Upper lobe of left lung (tissue), 6 donors: ENCODE data around the gene SLC9A8. TPM values are rescaled to one million over a fixed set of nuclear protein-coding genes. Genes with fewer than 3 reads are reported as not detected.

Source experiments
- ATAC-seq, 2 donors: fragments of 200-7000 bp; cut with Tn5 transposase; one replicate each; pipeline ENCODE4 v1.9.1; 2022; ENCODE audit warnings: mild to moderate bottlenecking in 2 of 2, moderate library complexity in 2 of 2; ENCODE audit not compliant: low FRiP score in 2 of 2
- DNase-seq, 2 donors: peaks; one replicate each; pipeline ENCODE4 v3.0.0-alpha.2; 2019 to 2020
- H3K27ac ChIP-seq, 4 donors: fragments of 200-600 bp; sonication (generic); one replicate each; pipeline ENCODE4 v1.5.1; 2016 to 2019
- H3K27me3 ChIP-seq, 4 donors: fragments of 200-600 bp; sonication (generic); one replicate each; pipeline ENCODE4 v1.5.1; 2017 to 2019
- H3K36me3 ChIP-seq, 4 donors: fragments of 200-600 bp; sonication (generic); one replicate each; pipeline ENCODE4 v1.5.1; 2016 to 2019
- H3K4me1 ChIP-seq, 4 donors: fragments of 200-600 bp; sonication (generic); one replicate each; pipeline ENCODE4 v1.5.1; 2018 to 2019
- H3K4me3 ChIP-seq, 4 donors: fragments of 200-600 bp; sonication (generic); one replicate each; pipeline ENCODE4 v1.5.1; 2017 to 2019; ENCODE audit warnings: mild to moderate bottlenecking in 2 of 4, moderate library complexity in 1 of 4
- H3K9me3 ChIP-seq, 4 donors: fragments of 200-600 bp; sonication (generic); one replicate each; pipeline ENCODE4 v1.5.1; 2018 to 2019
- CTCF ChIP-seq, 6 experiments: fragments of 450-650 bp in 4 of 6; fragments of 200-600 bp in 2 of 6; sonication (generic) in 2 of 6; IDR thresholded peaks; one replicate each; pipeline ENCODE4 v1.5.1; 2016 to 2019; ENCODE audit warnings: antibody characterized with exemption in 6 of 6
- EP300 ChIP-seq, 4 donors: sonication (generic); formaldehyde crosslinking; IDR thresholded peaks; one replicate each; pipeline ENCODE4 v1.5.1; 2017; ENCODE audit warnings: antibody characterized with exemption in 4 of 4, control low read depth in 2 of 4
- POLR2A ChIP-seq, 4 donors: fragments of 450-650 bp; IDR thresholded peaks; one replicate each; pipeline ENCODE4 v1.5.1; 2016 to 2017; ENCODE audit warnings: antibody characterized with exemption in 4 of 4, mild to moderate bottlenecking in 2 of 4
- POLR2AphosphoS5 ChIP-seq, 2 donors: sonication (generic); formaldehyde crosslinking; IDR thresholded peaks; one replicate each; pipeline ENCODE4 v1.5.1; 2017; ENCODE audit warnings: antibody characterized with exemption in 2 of 2
- WGBS, 2 donors: methylation state at CpG; one replicate each; pipeline ENCODE4 v1.1.5; 2017 to 2018; 5-methylcytosine and 5-hydroxymethylcytosine counted together
- total RNA-seq, 6 donors: library from RNA; depleted of rRNA in 4 of 6; stranded (reverse); fragments of >200 nt in 4 of 6; gene quantifications; one replicate each; pipeline versions ENCODE4 v1.1.0 to v1.2.1, GENCODE V29; 2016 to 2021
- donor health status: DM: no; HTN: no; CAD: no; lungs with moderate emphysema.
- donor health status: DM: no; HTN: yes; CAD: no; lungs with severe emphysema.

Gene SLC9A8
- total RNA-seq, 6 donors from 2014 or later, result 13.2 to 19.6 (median 17.2) TPM

DNA sequence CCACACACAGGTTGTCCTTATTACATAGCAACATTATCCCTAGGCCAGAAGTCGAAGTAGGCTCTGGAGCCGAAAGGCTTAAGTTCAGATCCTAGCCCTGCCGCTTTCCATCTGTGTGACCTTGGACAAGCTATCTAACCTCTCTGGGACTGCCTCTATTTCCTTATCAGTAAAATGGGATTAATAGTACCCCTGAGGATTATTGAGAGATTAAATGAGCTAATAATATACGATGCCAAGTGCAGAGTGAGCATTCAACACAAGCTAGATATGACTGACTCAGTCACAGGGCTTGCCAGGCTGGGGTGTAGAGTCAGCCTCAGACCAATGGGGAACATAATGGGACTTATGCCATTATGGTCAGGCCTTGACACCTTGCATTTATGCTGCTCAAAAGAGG is 111.6 kb downstream of the SLC9A8 start:
- Histone ChIP-seq H3K27me3 (no peaks in the 10 kb centered on the region), H3K4me3 (no peak overlapping the region), H3K4me1 (peaks cover 0 to 12% (median 5%) of the 10 kb centered on the region in 4 donors), H3K27ac (no peak overlapping the region), H3K9me3 (no peaks in the 10 kb centered on the region), H3K36me3 (no peaks in the 10 kb centered on the region)
- 86 to 98% methylated on average over 4 of the region's 4 CpGs for WGBS, 2 donors
- DNase-seq (no peak), ATAC-seq (no peak)
- no peak for TF ChIP-seq EP300 (IDR thresholded peaks at IDR 0.05)
- no peak for TF ChIP-seq POLR2A (IDR thresholded peaks at IDR 0.05)
- TF ChIP-seq POLR2AphosphoS5 (IDR thresholded peaks at IDR 0.05), result no peak
- no peak for TF ChIP-seq CTCF (IDR thresholded peaks at IDR 0.05)

- no peak overlapping the region for H3K27ac ChIP-seq
- no peak overlapping the region for H3K4me3 ChIP-seq
- DNase-seq (no peak), ATAC-seq (no peak)
- 69% methylated on average over 2 of the region's 2 CpGs for WGBS, 2 donors
- peaks cover 0 to 13% (median 5%) of the 10 kb centered on the region in 4 donors for H3K4me1 ChIP-seq
- no peaks in the 10 kb centered on the region for H3K9me3 ChIP-seq
- no peak for TF ChIP-seq EP300 (IDR thresholded peaks at IDR 0.05)
- no peak for TF ChIP-seq CTCF (IDR thresholded peaks at IDR 0.05)
- TF ChIP-seq POLR2AphosphoS5 (IDR thresholded peaks at IDR 0.05), result no peak
- no peak for TF ChIP-seq POLR2A (IDR thresholded peaks at IDR 0.05)
- H3K36me3 ChIP-seq, result no peaks in the 10 kb centered on the region
- H3K27me3 ChIP-seq, result no peaks in the 10 kb centered on the region
Observed at GRCh38 chr20:49925901-49926454, 113.3 kb downstream of the SLC9A8 start.

DNA sequence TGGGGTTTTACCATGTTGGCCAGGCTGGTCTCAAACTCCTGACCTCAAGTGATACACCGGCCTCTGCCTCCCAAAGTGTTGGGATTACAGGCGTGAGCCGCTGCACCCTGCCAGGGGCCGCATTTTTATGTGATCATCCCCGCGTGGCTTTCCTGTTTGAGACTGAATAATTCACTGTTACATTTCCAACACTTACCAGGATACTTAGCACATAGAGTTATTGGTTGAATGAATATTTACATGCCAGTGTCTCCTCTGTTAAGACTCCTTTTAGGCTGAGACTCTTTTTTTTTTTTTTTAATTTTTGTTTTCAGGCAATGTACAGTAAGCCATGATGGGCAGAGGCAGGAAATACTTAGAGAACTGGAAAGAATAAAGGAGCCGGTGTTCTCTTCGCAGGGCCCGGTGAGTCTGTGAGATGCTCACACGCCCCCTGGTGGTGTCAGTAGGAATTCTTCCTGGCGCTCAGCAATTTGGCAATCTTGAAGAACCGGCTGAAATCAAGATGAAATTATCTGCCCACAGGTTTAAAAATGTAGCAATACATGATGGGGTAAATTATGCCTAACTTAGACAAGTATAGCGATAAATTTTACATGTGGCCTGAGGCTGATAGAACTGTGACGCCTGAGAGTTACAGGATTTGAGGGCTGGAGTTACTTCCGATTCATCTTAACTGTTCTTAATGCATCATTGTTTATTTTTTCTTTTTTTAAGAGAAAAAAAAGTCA is 115.9 kb downstream of the SLC9A8 start:
- Histone ChIP-seq H3K4me1 (peaks cover 0 to 13% (median 5%) of the 10 kb centered on the region in 4 donors), H3K27me3 (no peaks in the 10 kb centered on the region), H3K4me3 (no peak overlapping the region), H3K36me3 (no peaks in the 10 kb centered on the region), H3K9me3 (no peaks in the 10 kb centered on the region), H3K27ac (no peak overlapping the region)
- TF ChIP-seq CTCF (IDR thresholded peaks at IDR 0.05) (peak; percentile 73 to 95 (median 82)), POLR2AphosphoS5 (IDR thresholded peaks at IDR 0.05) (no peak)
- WGBS, 2 donors, result 12 to 16% methylated on average over 15 of the region's 15 CpGs
- ATAC-seq (peak; percentile 87 to 93), DNase-seq (peak in 1 of 2 donors; percentile 87)

GRCh38 chr20:49929142-49929494 is 116.5 kb downstream of the SLC9A8 start:
- Histone ChIP-seq H3K27me3 (no peaks in the 10 kb centered on the region), H3K27ac (no peak overlapping the region), H3K9me3 (no peaks in the 10 kb centered on the region), H3K36me3 (no peaks in the 10 kb centered on the region), H3K4me3 (no peak overlapping the region), H3K4me1 (peaks cover 0 to 13% (median 5%) of the 10 kb centered on the region in 4 donors)
- no peak for DNase-seq
- ATAC-seq, result no peak
- TF ChIP-seq CTCF (IDR thresholded peaks at IDR 0.05) (no peak), EP300 (IDR thresholded peaks at IDR 0.05) (no peak), POLR2A (IDR thresholded peaks at IDR 0.05) (no peak), POLR2AphosphoS5 (IDR thresholded peaks at IDR 0.05) (no peak)
- 31 to 35% methylated on average over 4 of the region's 4 CpGs for WGBS, 2 donors
